Measurements from ENCODE around the gene KRAS. TPM values are rescaled to one million over a fixed set of nuclear protein-coding genes. Genes with fewer than 3 reads are reported as not detected.

Gene KRAS
- total RNA-seq, 1 donor from 2014 or later: 10.8 TPM

GRCh38 chr12:25187781-25188180, 62.9 kb downstream of the KRAS start:
- no peaks in the 10 kb centered on the region for H3K9me3 ChIP-seq (replicated peaks)
- no peak for TF ChIP-seq CTCF (IDR thresholded peaks at IDR 0.05; ENCODE audit: borderline replicate concordance)
- H3K4me1 ChIP-seq: peaks cover 5% of the 10 kb centered on the region
- intact Hi-C loops (cut with micrococcal nuclease): no loop called here
- no peak for DNase-seq
- H3K36me3 ChIP-seq: no peaks in the 10 kb centered on the region
- H3K27me3 ChIP-seq (ENCODE audit: low read depth): no peaks in the 10 kb centered on the region
- no peak overlapping the region for H3K27ac ChIP-seq (replicated peaks)
- H3K4me3 ChIP-seq: no peak overlapping the region

GRCh38 chr12:25186788-25187402, 63.8 kb downstream of the KRAS start:
- no peak for TF ChIP-seq CTCF (IDR thresholded peaks at IDR 0.05; ENCODE audit: borderline replicate concordance)
- no peak for DNase-seq
- H3K27ac ChIP-seq (replicated peaks): no peak overlapping the region
- no peaks in the 10 kb centered on the region for H3K9me3 ChIP-seq (replicated peaks)
- no peaks in the 10 kb centered on the region for H3K36me3 ChIP-seq
- H3K4me3 ChIP-seq: peak overlapping the region; percentile 28
- no peaks in the 10 kb centered on the region for H3K27me3 ChIP-seq (ENCODE audit: low read depth)
- peaks cover 5% of the 10 kb centered on the region for H3K4me1 ChIP-seq
- intact Hi-C loops (cut with micrococcal nuclease): no loop called here

- Histone ChIP-seq H3K27me3 (ENCODE audit: low read depth) (no peaks in the 10 kb centered on the region), H3K36me3 (no peaks in the 10 kb centered on the region), H3K4me1 (peaks cover 5% of the 10 kb centered on the region), H3K27ac (replicated peaks) (no peak overlapping the region), H3K4me3 (no peak overlapping the region), H3K9me3 (replicated peaks) (no peaks in the 10 kb centered on the region)
- intact Hi-C loops (cut with micrococcal nuclease): no loop called here
- no peak for TF ChIP-seq CTCF (IDR thresholded peaks at IDR 0.05; ENCODE audit: borderline replicate concordance)
- no peak for DNase-seq
These were observed 64.5 kb downstream of the KRAS start for GRCh38 chr12:25186038-25186787.

- intact Hi-C loops (cut with micrococcal nuclease): no loop called here
- no peak for TF ChIP-seq CTCF (IDR thresholded peaks at IDR 0.05; ENCODE audit: borderline replicate concordance)
- Histone ChIP-seq H3K4me1 (peaks cover 5% of the 10 kb centered on the region), H3K27ac (replicated peaks) (no peak overlapping the region), H3K4me3 (no peak overlapping the region), H3K36me3 (no peaks in the 10 kb centered on the region), H3K27me3 (ENCODE audit: low read depth) (no peaks in the 10 kb centered on the region), H3K9me3 (replicated peaks) (no peaks in the 10 kb centered on the region)
- DNase-seq: no peak
These were observed 66.6 kb downstream of the KRAS start for GRCh38 chr12:25184132-25184531.

- peaks cover 5% of the 10 kb centered on the region for H3K4me1 ChIP-seq
These were observed 68.0 kb downstream of the KRAS start for GRCh38 chr12:25182765-25183164.

More at GRCh38 chr12:25182765-25183164, 68.0 kb downstream of the KRAS start:
- Histone ChIP-seq H3K36me3 (no peaks in the 10 kb centered on the region), H3K27ac (replicated peaks) (no peak overlapping the region), H3K4me3 (no peak overlapping the region), H3K27me3 (ENCODE audit: low read depth) (no peaks in the 10 kb centered on the region), H3K9me3 (replicated peaks) (no peaks in the 10 kb centered on the region)
- TF ChIP-seq CTCF (IDR thresholded peaks at IDR 0.05; ENCODE audit: borderline replicate concordance): no peak
- intact Hi-C loops (cut with micrococcal nuclease): no loop called here
- no peak for DNase-seq

Data from left ventricle myocardium inferior (tissue), 1 donor.